HG02973 (cell line): ENCODE data around the gene TSPEAR.
"Not testable (repeated sequence)": the region's sequence is repeated elsewhere in the genome, so short reads cannot be mapped to it uniquely, and the experiment has no call there.

Experiments used
- ATAC-seq: cut with Tn5 transposase; IDR thresholded peaks from one replicate; pipeline ENCODE4 v1.9.1; 2021; ENCODE audit warnings: moderate library complexity; ENCODE audit not compliant: unreplicated experiment

TSPEAR gene

GRCh38 chr21:44510109-44510507, 201.3 kb downstream of the TSPEAR start:
- ATAC-seq = no peak

- ATAC-seq = no peak
Observed at GRCh38 chr21:44509539-44509938, 201.8 kb downstream of the TSPEAR start.

GRCh38 chr21:44508711-44509445, 202.5 kb downstream of the TSPEAR start:
- ATAC-seq = no peak

GRCh38 chr21:44508426-44508710, 203.0 kb downstream of the TSPEAR start:
- no peak for ATAC-seq

- no peak for ATAC-seq
Observed at GRCh38 chr21:44507673-44508425, 203.5 kb downstream of the TSPEAR start.

GRCh38 chr21:44506279-44507255, 204.8 kb downstream of the TSPEAR start:
- no peak for ATAC-seq

- ATAC-seq = no peak
Observed at GRCh38 chr21:44505673-44506278, 205.6 kb downstream of the TSPEAR start.

GRCh38 chr21:44503901-44504399, 207.4 kb downstream of the TSPEAR start:
- ATAC-seq = no peak

- ATAC-seq = not testable (repeated sequence)
Observed at GRCh38 chr21:44503006-44503889, 208.1 kb downstream of the TSPEAR start.

GRCh38 chr21:44502171-44502958, 209.0 kb downstream of the TSPEAR start:
- ATAC-seq = no peak

- ATAC-seq = no peak
Observed at GRCh38 chr21:44500111-44500510, 211.3 kb downstream of the TSPEAR start.

- ATAC-seq = no peak
Observed at GRCh38 chr21:44499631-44500030, 211.7 kb downstream of the TSPEAR start.

GRCh38 chr21:44499211-44499560, 212.2 kb downstream of the TSPEAR start:
- no peak for ATAC-seq

- no peak for ATAC-seq
Observed at GRCh38 chr21:44498280-44499210, 212.8 kb downstream of the TSPEAR start.

GRCh38 chr21:44497703-44498126, 213.7 kb downstream of the TSPEAR start:
- ATAC-seq = no peak

GRCh38 chr21:44496564-44497550, 214.5 kb downstream of the TSPEAR start:
- ATAC-seq = no peak
